ENCODE data around the gene FAM187B.
"Not testable (repeated sequence)": the region's sequence is repeated elsewhere in the genome, so short reads cannot be mapped to it uniquely, and the experiment has no call there.

Gene FAM187B

GRCh38 chr19:35262101-35262761 is 33.7 kb upstream of the FAM187B start:
- no peak for DNase-seq

GRCh38 chr19:35261356-35262100 is 33.0 kb upstream of the FAM187B start:
- DNase-seq, result no peak

GRCh38 chr19:35260694-35261304 is 32.3 kb upstream of the FAM187B start:
- no peak for DNase-seq

- no peak for DNase-seq
Measured at GRCh38 chr19:35257113-35257461, 28.5 kb upstream of the FAM187B start.

- no peak for DNase-seq
Measured at GRCh38 chr19:35256566-35256965, 28.0 kb upstream of the FAM187B start.

GRCh38 chr19:35254341-35255297 is 26.1 kb upstream of the FAM187B start:
- no peak for DNase-seq

- DNase-seq, result no peak
Measured at GRCh38 chr19:35253316-35254286, 25.1 kb upstream of the FAM187B start.

- DNase-seq, result no peak
Measured at GRCh38 chr19:35251456-35251855, 22.9 kb upstream of the FAM187B start.

GRCh38 chr19:35249848-35250711 is 21.5 kb upstream of the FAM187B start:
- no peak for DNase-seq

- no peak for DNase-seq
Measured at GRCh38 chr19:35249146-35249847, 20.8 kb upstream of the FAM187B start.

- peak; percentile 48 to 79 (median 67) for DNase-seq
Measured at GRCh38 chr19:35248310-35249145, 20.0 kb upstream of the FAM187B start, which contains the start of gene LSR. Gene LSR (plus strand): TSS chr19:35249002. CDS start chr19:35249023, 21 bp downstream.

- DNase-seq, result peak in 5 of 6 experiments; percentile 26 to 40 (median 30)
Measured at GRCh38 chr19:35247526-35248309, 19.2 kb upstream of the FAM187B start.

GRCh38 chr19:35246466-35247092 is 18.0 kb upstream of the FAM187B start:
- no peak for DNase-seq

- no peak for DNase-seq
Measured at GRCh38 chr19:35241417-35241816, 12.9 kb upstream of the FAM187B start.

- DNase-seq, result peak in 4 of 6 experiments; percentile 18 to 75 (median 72)
Measured at GRCh38 chr19:35240327-35240726, 11.8 kb upstream of the FAM187B start.

GRCh38 chr19:35239597-35239996 is 11.1 kb upstream of the FAM187B start:
- DNase-seq, result not testable (repeated sequence)

- DNase-seq, result no peak
Measured at GRCh38 chr19:35236638-35237400, 8.3 kb upstream of the FAM187B start.
